ENCODE data around the gene UBE2D2.

UBE2D2 gene

DNA sequence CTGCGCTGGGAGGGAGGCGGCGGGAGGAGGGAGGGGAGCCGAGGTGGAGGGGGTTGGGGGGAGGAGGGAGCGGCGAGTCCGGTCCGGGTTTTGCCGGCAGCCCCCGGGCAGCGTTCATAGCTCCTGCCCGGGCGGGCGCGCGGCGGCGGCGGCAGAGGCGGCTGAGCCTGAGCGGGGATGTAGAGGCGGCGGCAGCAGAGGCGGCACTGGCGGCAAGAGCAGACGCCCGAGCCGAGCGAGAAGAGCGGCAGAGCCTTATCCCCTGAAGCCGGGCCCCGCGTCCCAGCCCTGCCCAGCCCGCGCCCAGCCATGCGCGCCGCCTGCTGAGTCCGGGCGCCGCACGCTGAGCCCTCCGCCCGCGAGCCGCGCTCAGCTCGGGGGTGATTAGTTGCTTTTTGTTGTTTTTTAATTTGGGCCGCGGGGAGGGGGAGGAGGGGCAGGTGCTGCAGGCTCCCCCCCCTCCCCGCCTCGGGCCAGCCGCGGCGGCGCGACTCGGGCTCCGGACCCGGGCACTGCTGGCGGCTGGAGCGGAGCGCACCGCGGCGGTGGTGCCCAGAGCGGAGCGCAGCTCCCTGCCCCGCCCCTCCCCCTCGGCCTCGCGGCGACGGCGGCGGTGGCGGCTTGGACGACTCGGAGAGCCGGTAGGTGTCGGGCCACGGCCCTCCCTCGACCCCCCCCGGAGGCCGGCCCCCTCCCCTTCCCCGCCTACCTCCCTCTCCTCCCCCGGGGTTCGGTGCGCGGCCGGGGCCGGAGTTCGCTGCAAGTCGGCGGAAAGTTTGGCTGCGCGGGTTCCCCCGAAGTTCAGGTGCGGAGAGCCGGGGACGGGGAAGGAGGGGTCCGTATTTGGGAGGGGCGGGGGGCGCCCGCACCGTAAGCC, 87.3 kb downstream of the UBE2D2 start, which contains the start of gene CXXC5:
TSS of gene CXXC5 (plus strand) at position 145 of the 877 bp plus-strand sequence. CDS start 32,175 bp downstream, outside the sequence.
- DNase-seq (ENCODE audit: low read depth), result no peak

DNA sequence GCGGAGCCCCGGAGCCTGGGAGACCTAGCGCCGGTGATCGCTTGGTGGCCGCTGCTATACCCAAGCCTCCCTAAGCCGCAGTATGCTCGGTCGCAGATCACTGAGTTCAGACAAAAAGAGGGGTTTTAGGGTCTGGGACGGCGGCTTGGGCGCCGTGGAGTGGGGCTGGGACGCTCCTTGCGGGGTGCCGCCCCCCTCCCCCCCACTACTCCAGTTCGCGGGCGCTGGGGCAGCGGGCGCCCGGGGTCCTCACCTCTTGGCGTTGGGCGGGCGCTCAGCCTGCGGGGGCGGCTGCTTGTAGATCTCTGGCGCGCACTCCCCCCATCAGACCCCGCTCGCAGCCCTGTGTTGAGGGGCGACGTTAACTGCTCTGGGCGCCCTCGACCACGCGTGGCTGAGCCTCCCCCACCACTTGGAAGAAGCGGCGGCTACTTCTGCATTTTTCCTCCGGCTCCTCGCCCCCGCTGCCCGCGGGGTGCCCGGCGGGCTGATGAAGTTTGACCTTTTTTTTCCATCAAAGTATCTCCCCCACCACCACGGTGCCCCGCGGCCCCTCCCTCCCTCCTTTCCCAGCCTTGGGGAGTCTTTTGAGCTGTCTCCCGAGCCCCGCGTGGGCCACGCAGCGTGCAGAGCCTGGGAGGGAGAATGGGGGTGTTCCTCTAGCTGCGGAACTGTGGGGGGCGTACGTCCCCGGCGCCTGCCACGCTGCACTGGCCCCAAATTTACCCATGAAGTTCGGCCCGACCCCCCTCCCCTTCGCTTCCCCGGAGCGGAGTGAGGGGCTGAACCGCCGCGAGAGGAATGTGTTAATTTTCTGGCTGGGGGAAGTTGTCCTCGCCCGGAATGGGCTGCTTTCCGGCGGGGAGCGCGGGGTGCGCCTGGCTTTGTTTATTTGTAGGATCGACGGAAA, 88.2 kb downstream of the UBE2D2 start:
- no peak for DNase-seq (ENCODE audit: low read depth)

DNA sequence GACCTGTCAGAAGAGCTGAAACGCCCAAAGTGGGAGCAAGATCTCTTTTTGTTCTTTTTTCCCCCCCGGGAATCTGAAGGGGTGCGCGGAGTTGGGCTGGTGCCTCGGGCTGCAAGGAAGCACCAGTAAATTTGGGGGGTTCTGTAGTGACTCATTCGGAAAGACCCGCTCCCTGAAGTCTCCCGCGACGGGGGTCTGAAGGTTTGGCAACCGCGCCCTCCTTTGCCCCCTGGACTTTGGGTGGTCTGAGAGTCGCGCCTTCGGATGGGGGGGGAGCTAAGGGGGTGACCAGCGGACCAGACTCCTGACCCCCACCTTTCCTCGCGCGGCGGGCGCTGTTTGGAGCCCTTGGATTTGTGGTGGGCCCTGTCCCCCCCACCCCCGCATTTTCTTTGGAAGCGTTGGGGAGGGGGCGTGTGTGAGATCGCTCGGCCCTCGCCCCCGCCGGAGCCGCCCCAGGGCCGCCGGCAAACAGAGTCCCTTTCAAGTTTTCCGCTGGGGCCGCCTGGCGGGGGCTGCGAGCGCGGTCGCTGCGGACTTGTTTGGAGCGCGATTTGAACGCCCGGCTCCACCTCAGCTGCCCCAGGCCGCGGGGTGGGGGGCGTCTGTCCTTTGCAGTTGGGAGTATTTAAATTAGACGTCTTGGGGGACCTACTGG, 89.0 kb downstream of the UBE2D2 start:
- no peak for DNase-seq (ENCODE audit: low read depth)

DNA sequence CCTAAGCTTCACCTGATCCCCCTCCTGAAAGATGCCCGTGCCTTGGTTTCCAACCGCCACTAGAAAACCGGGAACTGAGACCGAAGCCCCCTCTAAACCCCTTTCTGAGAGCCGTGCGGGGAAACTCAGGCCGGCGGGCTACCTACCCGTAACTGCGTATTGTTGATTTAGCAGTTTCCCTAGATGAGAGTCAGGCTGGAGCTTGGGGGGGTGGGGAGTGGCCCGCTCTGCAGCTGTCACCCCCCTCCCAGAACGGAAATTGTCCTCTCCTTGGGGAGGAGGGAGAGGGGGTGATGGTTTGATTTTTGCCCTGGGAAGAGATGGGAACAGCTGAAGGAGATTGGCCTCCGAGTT, 89.5 kb downstream of the UBE2D2 start:
- no peak for DNase-seq (ENCODE audit: low read depth)

DNA sequence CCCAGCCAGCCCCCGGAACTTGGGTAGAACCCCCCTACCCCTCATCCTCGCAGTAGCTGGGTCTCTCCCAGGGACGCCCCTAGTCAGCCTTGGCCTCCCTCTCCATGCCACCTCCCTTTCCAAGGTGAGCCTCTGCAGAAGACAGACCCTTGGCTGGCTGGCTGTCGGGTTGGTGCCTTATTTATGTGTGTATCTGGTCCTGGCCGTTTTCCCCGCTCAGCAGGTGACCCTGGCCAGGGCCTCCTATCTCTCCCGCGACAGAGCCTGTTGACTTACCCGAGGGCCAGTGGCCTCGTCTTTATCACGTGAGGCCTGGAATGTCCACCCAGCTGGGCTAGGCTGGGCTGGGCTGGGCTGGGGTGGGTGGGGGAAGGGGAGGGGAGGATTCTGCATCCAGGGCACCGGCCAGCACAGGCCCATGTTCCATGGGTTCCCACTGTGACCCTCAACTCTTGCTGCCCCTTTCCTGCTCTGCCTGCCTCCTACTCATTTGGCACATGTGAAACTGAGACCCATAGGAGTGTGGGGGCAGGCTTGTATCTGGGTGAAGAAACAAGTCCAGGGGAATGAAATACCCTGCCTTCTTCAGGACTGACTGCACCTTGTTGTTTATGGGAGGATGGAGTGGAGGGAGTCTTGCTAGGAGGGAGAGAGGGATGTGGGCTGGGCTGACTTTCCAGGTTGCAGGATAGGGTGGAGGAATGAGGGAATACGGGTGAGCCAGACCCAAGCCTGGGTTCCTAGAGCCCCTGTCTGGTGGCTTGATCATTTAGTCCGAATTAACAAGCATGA, 90.1 kb downstream of the UBE2D2 start:
- no peak for DNase-seq (ENCODE audit: low read depth)

DNA sequence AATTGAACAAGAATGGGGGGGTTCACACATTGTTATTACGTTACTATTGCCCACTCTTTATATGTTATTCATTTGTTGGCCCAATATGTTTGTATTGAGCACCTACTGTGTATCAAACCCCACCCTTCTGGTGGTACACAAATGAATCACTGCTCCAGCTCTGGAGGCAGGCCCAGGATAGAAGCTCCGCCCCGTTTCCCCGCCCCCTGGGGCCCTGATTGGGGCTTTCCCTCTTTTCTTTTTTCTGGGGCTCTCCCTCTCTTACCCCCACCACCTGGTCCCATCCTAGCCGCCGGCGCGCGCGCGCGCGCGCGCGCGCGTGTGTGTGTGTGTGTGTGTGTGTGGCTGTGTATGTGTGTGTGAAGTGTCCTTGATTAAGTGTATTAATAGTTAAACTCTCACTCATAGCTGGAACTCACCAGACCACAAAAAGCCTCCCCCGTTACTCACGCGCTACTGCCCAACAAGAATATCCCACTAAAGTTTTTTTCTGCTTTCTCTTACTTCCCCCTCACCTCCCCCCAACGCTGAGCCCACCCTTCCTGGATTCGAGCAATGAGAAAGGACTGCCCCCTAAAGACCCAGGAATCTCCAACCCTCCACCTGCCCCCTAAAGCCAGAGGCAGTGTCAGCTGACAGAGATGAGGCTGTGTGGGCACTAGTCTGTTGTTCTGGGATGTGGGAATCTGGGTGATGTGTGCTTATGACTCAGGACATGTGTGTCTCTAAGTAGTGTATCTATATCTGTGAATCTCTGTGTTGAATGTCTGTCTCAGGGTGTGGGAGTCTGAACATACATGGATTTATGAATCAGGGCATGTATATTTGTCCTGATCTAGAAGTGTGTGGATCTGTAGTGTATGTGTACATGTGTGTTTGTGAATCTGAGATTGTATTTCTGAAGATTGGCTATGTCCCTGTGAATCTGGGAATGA, 91.0 kb downstream of the UBE2D2 start:
- DNase-seq (ENCODE audit: low read depth), result no peak

DNA sequence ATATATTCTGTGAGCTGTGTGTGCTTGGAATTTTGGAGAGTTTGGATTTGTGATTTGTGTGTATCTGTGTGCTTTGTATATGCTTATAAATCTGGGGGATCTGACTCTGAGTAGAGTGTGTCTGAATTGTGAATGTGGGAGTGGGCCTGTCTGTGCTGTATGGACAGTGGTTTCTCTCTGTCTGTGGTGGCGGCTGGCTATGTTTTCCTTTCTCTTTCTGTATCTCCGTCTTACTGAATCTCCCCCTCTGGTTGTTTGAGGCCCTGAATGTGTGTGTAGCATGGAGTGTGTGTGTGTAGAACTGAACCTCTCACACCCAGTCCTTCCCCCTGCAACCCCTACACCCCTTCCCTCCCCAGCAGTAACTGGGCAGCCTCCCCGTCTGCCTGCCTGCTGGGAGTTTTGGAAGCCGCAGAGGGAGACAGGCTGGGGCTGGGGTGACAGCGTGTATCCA, 91.7 kb downstream of the UBE2D2 start:
- DNase-seq (ENCODE audit: low read depth), result no peak

DNA sequence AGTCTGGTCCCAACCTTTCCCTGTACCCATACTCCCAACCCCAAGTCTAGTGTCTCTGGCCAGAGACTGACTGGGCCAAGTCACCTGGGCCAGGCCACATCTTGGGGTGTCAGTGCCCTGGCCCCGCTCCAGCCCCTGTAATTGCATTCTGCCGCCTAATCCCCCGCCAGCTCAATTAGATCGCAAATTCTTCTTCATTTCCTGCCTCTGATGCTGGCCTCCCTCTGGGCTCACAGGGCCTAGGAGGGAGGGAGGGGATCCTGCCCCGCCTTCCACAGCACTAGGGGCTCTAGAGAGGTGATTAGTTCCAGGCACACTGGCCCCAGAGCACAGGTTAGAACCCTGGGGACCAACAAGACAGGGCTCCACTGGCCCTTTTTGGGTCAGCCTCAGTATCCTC, 92.5 kb downstream of the UBE2D2 start:
- DNase-seq (ENCODE audit: low read depth), result no peak

DNA sequence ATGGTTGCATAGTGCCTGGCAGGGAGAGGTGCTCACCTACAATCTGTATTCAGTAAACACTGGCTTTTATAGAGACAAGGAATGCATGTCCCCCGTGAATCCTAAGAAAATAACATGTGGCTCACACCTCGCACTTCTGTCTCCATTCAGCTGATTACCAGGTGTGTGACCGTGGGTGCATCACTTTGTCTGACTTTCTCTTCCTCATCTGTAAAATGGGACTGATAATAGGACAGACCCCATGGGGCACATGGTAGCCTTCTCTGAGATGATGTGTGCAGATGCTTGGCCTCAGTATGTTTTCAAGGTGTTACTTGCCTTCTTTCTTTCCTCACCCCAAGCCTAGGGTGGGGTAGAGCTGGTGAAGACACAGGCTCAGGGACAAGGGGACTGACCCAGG, 93.3 kb downstream of the UBE2D2 start:
- no peak for DNase-seq (ENCODE audit: low read depth)

DNA sequence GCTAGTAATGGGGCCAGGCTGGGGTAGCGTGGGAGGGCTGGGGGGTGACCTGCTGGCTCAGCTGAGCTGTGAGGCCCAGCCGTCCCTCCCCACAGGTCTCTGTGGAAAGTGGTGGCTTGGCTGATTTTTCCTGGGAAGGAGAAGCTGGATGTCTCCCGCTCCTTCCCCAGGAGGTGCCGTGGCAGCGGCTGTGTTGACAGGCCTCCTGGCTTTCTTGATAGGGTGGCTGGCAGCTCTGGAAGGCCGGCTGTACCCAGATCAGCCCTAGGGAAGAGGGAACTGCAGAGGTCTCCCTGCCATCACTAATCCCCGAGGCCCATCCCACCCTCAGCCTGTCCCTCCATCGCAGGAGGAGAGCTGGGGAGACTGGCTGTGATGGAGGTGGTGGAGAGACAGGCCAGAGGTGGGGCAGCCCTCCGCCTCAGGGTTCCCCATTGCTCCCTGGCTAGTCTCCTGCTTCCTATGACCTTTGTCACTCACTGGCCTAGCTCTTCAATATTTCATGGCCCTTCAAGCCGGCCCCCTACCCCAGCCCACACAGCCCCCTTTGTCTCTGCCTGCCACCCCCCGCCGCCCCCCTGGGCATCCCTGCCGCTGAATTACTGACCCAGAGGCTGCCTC, 93.8 kb downstream of the UBE2D2 start:
- no peak for DNase-seq (ENCODE audit: low read depth)

DNA sequence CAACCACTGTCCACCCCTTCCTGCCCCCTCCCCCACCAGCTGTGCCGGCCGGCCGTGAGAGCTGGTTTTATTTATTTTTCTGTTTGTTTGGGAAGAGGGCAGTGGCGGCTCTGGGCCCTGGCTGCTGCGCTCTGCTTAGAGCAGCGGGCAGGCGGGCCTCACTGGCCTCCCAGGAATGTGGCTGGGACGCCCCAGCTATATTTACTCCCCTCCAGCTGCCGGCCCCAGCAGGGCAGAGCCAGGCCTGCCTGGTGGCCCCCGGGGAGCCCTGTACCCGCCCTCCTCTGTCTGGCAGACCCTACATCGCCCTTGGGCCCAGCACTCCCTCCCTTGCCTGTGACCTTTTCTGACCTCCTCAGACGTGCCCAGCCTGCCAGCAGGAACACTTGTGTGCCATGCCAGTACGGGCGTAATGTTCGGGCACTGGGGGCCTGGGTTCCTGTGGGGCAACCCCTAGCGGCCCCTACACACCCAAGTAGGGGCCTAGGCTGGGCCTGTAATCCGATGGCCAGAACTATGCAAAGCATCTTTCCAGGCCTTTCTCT, 94.7 kb downstream of the UBE2D2 start:
- no peak for DNase-seq (ENCODE audit: low read depth)

DNA sequence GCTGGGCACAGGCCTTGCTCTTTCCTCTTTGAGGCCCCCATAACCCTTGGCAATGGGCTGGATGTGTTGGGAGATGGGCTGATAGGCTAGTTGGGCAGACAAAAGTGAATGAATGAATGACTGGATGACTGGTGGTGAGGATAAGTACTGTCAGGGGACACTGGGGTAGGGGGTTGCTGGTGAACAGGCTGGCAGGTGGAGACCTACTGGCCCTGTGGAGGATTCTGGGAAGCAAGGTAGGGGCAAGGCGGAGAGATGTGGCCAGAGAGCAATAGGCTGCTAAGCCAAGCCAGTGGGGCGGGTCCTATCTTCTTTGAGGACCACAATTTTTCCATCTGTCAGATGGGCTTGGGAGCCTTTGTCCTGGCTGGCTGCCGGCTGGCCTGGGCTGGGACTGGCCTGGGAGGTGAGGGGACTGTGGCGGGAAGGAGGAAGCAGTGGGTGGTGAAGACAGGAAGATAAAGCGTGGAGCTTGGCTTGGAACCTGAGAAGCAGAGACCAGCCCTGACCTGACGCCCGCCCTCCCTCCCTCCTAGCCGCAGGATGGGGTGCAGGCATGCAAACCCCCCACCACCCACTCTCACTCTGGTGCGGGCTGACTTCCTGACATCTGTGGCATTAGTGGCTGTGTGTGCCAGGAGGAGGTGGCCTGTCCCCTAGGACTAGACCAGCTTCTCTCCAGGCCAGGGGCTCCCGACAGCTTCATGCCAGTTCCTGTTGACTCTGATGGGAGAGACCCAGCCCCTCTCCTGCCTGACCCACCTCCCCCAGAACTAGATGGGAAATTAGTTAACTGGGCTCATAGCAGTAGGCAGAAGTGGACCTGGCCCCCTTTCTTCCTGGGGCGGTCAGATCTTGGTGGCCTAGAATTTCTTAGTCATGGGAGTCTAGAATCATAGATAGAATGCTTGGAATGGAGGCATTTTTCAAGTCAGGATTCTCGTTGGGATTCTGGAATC, 96.5 kb downstream of the UBE2D2 start:
- no peak for DNase-seq (ENCODE audit: low read depth)

DNA sequence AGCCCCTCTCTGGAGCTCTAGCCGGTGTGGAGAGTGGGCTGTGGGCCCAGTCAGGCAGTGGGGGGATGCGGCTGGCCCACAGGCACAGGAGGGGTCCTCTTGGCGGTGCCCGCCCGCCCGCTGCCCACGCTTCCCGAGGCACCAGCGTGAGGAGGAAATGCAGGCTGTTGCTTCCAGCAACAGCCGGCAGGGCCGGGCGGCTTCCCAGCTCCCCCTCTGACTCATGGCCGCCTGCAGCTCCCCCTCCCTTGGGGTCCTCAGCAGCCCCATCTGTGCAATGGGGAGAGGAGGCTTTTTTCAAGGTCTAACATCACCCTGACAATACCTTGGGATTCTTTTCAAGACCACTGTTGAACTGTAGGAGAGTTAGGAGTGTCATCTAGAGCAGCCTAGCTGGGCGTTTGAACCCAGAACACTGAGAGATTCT, 97.4 kb downstream of the UBE2D2 start:
- no peak for DNase-seq (ENCODE audit: low read depth)

DNA sequence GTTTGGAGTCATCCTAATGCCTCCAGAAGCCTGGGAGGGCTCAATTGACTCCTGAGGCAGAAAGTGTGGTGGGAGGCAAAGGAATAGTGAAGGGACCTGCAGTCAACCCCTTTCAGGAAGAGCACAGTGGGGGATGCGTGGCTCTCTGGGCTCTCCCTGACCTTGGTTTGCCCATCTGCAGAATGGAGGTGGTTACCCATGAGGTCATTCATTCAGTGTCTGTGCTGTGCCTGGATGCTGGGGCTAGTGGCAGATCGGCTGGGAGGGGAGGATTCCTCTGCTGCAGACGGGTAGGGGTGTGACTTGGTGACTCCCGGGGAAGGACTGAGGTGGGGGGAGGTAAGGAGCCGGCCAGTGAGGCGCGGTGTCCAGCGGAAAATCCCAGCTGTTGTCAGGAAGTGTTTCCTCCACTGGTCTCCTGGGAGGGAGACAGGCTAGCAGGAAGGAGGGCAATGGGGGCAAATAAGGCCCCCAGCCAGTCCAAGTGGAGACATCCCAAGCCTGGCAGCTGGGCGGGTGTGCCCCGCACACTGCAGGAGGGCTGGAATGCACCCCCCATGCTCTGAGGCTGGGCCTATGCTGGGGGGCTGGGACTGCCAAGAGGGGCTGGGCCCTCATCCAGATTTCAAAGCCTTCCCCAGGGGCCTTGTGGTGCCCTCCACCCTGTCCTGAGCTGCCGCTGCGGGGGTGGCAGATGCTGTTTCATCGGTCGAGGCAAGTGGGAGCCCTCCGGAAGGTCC, 98.0 kb downstream of the UBE2D2 start:
- no peak for DNase-seq (ENCODE audit: low read depth)

DNA sequence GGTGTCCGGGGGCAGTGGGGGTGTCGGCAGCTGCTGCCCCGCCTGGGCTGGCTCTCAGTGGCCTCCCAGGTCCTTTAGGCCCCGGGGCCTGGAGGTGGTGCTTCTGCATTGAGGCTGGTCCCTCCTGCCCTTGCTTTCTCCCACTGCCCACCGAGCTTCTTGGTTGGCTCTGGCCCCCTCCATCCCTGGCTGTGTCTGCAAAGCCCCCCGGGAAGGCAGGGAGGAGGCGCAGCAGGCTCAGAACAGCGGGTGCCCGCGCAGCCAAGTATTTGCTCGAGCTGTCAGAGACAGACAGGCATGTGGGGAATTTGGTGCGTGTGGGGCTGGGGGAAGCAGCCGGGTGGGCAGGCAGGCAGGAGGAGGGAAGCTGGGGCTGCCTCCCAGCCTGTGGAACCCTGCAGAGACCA, 98.6 kb downstream of the UBE2D2 start:
- DNase-seq (ENCODE audit: low read depth), result no peak

DNA sequence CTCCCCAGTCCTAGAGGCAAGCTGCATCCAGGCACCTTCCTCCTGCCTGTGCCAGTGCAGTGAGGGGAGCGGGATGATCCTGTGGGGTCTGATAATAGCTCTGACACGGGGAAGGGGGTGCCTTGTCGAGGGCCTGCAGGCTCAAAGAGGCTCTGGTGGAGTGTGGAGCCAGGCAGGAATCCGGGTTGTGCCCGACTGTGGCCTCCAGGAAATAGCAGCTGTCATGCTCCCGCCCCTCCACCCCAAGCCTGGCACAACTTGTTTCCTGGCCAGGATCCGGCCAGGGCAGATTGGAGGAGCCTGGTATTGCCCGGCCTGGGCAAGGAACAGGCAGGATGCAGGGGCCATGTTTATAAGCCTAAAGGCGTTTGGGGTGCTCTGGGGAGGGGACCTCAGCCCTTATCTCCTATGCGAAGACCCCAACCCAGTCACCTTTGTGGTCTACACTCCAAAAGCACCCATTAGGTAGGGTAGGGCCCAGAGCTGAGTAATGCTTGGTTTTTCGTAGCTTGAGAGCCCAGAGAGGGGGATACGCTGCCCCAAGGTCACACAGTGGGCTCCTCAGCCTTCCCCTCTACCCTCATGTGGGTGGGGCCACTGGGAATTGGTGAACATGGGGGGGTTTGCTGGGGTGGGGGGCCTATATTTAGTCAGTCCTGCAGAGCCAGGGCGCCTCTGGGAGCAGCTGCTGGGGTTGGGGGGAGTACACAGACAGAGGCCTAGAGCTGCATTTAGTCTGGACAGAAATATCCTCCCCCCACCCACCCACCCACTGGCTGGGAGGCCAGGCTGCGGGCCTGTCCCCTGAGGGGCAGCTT, 99.2 kb downstream of the UBE2D2 start:
- no peak for DNase-seq (ENCODE audit: low read depth)

Measured in CMK (cell line).